ENCODE results near the gene PSMD3. TPM values are rescaled to one million over a fixed set of nuclear protein-coding genes. Genes with fewer than 3 reads are reported as not detected.

PSMD3 gene
- total RNA-seq, 2 donors from 2014 or later: 68.8 to 74.2 TPM

- DNase-seq (ENCODE audit: low spot score) (no peak), ATAC-seq (ENCODE audit: insufficient number of reproducible peaks, low FRiP score, low read depth) (no peak)
- Histone ChIP-seq H3K9me3 (no peaks in the 10 kb centered on the region), H3K27me3 (replicated peaks; ENCODE audit: insufficient read depth) (no peaks in the 10 kb centered on the region), H3K4me3 (no peak within 1 kb of the TSS), H3K4me1 (ENCODE audit: control insufficient read depth in 1 of 2, low read depth in 2 of 2) (no peaks in the 10 kb centered on the region), H3K27ac (no peak within 1 kb of the TSS), H3K36me3 (no peaks in the 10 kb centered on the region)
- TF ChIP-seq, protein P1, sequence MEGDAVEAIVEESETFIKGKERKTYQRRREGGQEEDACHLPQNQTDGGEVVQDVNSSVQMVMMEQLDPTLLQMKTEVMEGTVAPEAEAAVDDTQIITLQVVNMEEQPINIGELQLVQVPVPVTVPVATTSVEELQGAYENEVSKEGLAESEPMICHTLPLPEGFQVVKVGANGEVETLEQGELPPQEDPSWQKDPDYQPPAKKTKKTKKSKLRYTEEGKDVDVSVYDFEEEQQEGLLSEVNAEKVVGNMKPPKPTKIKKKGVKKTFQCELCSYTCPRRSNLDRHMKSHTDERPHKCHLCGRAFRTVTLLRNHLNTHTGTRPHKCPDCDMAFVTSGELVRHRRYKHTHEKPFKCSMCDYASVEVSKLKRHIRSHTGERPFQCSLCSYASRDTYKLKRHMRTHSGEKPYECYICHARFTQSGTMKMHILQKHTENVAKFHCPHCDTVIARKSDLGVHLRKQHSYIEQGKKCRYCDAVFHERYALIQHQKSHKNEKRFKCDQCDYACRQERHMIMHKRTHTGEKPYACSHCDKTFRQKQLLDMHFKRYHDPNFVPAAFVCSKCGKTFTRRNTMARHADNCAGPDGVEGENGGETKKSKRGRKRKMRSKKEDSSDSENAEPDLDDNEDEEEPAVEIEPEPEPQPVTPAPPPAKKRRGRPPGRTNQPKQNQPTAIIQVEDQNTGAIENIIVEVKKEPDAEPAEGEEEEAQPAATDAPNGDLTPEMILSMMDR (IDR thresholded peaks at IDR 0.05): no peak
Observed at GRCh38 chr17:39962642-39963220, 17.9 kb upstream of the PSMD3 start, which contains the start of gene GSDMA. TSS of gene GSDMA (plus strand) at chr17:39963004. CDS start at chr17:39965688, 2,684 bp downstream.

- Histone ChIP-seq H3K27ac (no peak overlapping the region), H3K4me3 (no peak overlapping the region), H3K9me3 (no peaks in the 10 kb centered on the region), H3K36me3 (no peaks in the 10 kb centered on the region), H3K4me1 (ENCODE audit: control insufficient read depth in 1 of 2, low read depth in 2 of 2) (no peaks in the 10 kb centered on the region), H3K27me3 (replicated peaks; ENCODE audit: insufficient read depth) (no peaks in the 10 kb centered on the region)
- TF ChIP-seq, protein P1 (IDR thresholded peaks at IDR 0.05): no peak
- ATAC-seq (ENCODE audit: insufficient number of reproducible peaks, low FRiP score, low read depth) (no peak), DNase-seq (ENCODE audit: low spot score) (no peak)
Observed at GRCh38 chr17:39963829-39964228, 16.8 kb upstream of the PSMD3 start.

GRCh38 chr17:39965017-39965699 is 15.4 kb upstream of the PSMD3 start:
- TF ChIP-seq, protein P1 (IDR thresholded peaks at IDR 0.05): no peak
- Histone ChIP-seq H3K36me3 (no peaks in the 10 kb centered on the region), H3K27ac (no peak overlapping the region), H3K4me1 (ENCODE audit: control insufficient read depth in 1 of 2, low read depth in 2 of 2) (no peaks in the 10 kb centered on the region), H3K9me3 (no peaks in the 10 kb centered on the region), H3K27me3 (replicated peaks; ENCODE audit: insufficient read depth) (no peaks in the 10 kb centered on the region), H3K4me3 (no peak overlapping the region)
- ATAC-seq (ENCODE audit: insufficient number of reproducible peaks, low FRiP score, low read depth) (no peak), DNase-seq (ENCODE audit: low spot score) (no peak)

DNA sequence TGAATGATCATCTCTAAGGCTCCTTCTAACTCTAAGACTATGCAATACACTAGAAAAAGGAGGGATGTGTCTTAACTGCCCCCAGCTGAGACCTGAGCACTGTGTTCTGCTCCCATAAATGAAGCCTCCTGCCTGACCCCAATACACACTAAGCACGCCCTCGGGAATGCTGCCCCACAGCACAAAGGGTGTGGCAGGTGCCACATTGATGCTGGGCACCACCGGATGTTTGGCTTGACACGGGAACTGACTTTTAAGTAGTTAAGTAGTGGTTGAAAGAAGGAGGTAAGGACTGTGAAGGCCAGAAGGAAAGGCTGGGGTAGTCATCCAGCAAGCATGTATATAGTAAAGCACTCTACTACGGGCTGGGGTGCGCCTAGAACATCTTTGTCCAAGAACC is 13.8 kb upstream of the PSMD3 start:
- Histone ChIP-seq H3K36me3 (no peaks in the 10 kb centered on the region), H3K9me3 (no peaks in the 10 kb centered on the region), H3K27me3 (replicated peaks; ENCODE audit: insufficient read depth) (no peaks in the 10 kb centered on the region), H3K4me1 (ENCODE audit: control insufficient read depth in 1 of 2, low read depth in 2 of 2) (no peaks in the 10 kb centered on the region), H3K4me3 (no peak overlapping the region), H3K27ac (no peak overlapping the region)
- ATAC-seq (ENCODE audit: insufficient number of reproducible peaks, low FRiP score, low read depth) (no peak), DNase-seq (ENCODE audit: low spot score) (no peak)
- TF ChIP-seq, protein P1 (IDR thresholded peaks at IDR 0.05): no peak

DNA sequence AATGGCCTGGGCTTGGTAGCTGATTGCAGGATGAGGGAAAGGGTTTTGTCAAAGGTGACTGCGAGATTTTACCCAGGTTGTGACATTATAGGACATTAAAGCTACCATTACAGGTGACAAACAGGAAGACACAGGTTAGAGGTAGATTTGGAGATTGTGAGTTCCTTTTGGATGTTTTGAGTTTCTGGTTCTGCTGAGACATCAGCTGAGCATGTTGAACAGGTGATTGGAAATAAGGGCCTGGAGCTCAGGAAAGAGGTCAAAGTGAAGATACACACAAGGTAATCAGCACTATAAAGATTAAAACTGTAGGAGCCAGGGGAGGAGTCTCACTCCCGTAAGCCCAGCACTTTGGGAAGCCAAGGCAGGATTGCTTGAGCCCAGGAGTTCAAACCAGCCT is 11.8 kb upstream of the PSMD3 start:
- Histone ChIP-seq H3K4me1 (ENCODE audit: control insufficient read depth in 1 of 2, low read depth in 2 of 2) (no peaks in the 10 kb centered on the region), H3K36me3 (no peaks in the 10 kb centered on the region), H3K27me3 (replicated peaks; ENCODE audit: insufficient read depth) (no peaks in the 10 kb centered on the region), H3K4me3 (no peak overlapping the region), H3K27ac (no peak overlapping the region), H3K9me3 (no peaks in the 10 kb centered on the region)
- no peak for ATAC-seq (ENCODE audit: insufficient number of reproducible peaks, low FRiP score, low read depth)
- TF ChIP-seq, protein P1 (IDR thresholded peaks at IDR 0.05): no peak
- no peak for DNase-seq (ENCODE audit: low spot score)

Data from thoracic aorta (tissue), 2 donors.